ENCODE measurements around the gene PLAAT5.

- no peak for TF ChIP-seq CTCF (IDR thresholded peaks at IDR 0.05; ENCODE audit: insufficient read depth, low read length)
- TF ChIP-seq POLR2AphosphoS5 (IDR thresholded peaks at IDR 0.05; ENCODE audit: low read depth), result no peak
Observed at GRCh38 chr11:63448646-63449045, 42.3 kb downstream of the PLAAT5 start.

Measured in HL-60 (cell line).